Calu3 (cell line): ENCODE data around the gene HSD17B12. TPM values are rescaled to one million over a fixed set of nuclear protein-coding genes. Genes with fewer than 3 reads are reported as not detected.

Source experiments
- BruUV-seq: library from RNA; stranded (reverse); fragments of 400-500 nt; replicated peaks from 2 replicates; lab custom pipeline; 2021; lab: Mats Ljungman, UMichigan
- CTCF ChIA-PET: fragments of 300-600 bp; sonication (Branson Sonifier 250); formaldehyde crosslinking; loops from one replicate; lab custom pipeline; 2022; ENCODE audit warnings: antibody characterized with exemption; lab: Charles Lee
- DNase-seq: peaks from one replicate; pipeline ENCODE4 v3.0.0; 2022
- H3K27ac Mint-ChIP-seq: one replicate; pipeline ENCODE4 v1.8.0; 2022; ENCODE audit warnings: mixed read lengths; ENCODE audit not compliant: unreplicated experiment
- H3K27me3 Mint-ChIP-seq: one replicate; pipeline ENCODE4 v1.8.0; 2022; ENCODE audit warnings: mixed read lengths; ENCODE audit not compliant: unreplicated experiment
- H3K36me3 Mint-ChIP-seq: one replicate; pipeline ENCODE4 v1.8.0; 2022; ENCODE audit warnings: mild to moderate bottlenecking, moderate library complexity, mixed read lengths; ENCODE audit not compliant: insufficient read depth, unreplicated experiment
- H3K4me1 Mint-ChIP-seq: one replicate; pipeline ENCODE4 v1.8.0; 2022; ENCODE audit warnings: mild to moderate bottlenecking, low read depth, mixed read lengths; ENCODE audit not compliant: unreplicated experiment
- H3K4me3 Mint-ChIP-seq: one replicate; pipeline ENCODE4 v1.8.0; 2022; ENCODE audit warnings: mild to moderate bottlenecking, low read depth, moderate library complexity, mixed read lengths; ENCODE audit not compliant: unreplicated experiment
- H3K9me3 Mint-ChIP-seq: one replicate; pipeline ENCODE4 v1.8.0; 2022; ENCODE audit warnings: low read depth, mixed read lengths; ENCODE audit not compliant: unreplicated experiment
- CTCF ChIP-seq: fragments of 200-600 bp; IDR thresholded peaks from one replicate; pipeline ENCODE4 v1.8.0; 2022; ENCODE audit warnings: antibody characterized with exemption; ENCODE audit not compliant: unreplicated experiment
- intact Hi-C: fragments of 100-400 bp; cut with micrococcal nuclease; formaldehyde crosslinking; loops from one replicate; pipeline ENCODE4 v1.10.0; 2022; ENCODE audit not compliant: unreplicated experiment
- total RNA-seq: library from RNA; stranded (reverse); gene quantifications from 2 replicates; pipeline ENCODE4 v1.2.3, GENCODE V29; 2022

The HSD17B12 gene
- total RNA-seq, 1 experiment from 2014 or later = 114 TPM

DNA sequence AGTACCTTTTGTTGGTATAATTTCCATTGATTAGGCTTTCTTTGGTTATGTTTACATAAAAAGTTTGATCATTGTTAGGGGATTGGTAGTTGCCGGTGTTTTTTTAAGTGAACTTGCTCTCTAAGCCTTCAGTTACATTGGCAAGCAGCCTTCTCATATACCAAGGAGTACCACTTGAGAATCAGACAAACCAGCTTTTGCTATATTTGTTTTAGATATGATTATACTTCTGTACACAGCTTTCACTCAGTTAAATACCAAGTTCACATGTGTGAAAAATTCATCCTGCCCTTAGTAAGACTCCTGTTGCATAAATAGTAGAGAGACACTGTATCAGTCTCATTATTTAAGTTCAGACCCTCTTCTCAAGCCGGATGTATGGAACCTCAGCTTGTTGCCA lies 222.5 kb downstream of the HSD17B12 start:
- BruUV-seq = no TSS peak
- DNase-seq = no peak
- Mint-ChIP-seq H3K36me3 (no peaks in the 10 kb centered on the region), H3K9me3 (no peaks in the 10 kb centered on the region), H3K27ac (no peak overlapping the region), H3K27me3 (no peaks in the 10 kb centered on the region), H3K4me3 (no peak overlapping the region), H3K4me1 (no peaks in the 10 kb centered on the region)
- intact Hi-C loops = no loop called here
- no peak for TF ChIP-seq CTCF
- CTCF ChIA-PET = interaction anchor here (2.0 kb wide), 1 partner anchor 10 kb away, joined by 5 read pairs; no protein-coding TSS in a partner anchor

GRCh38 chr11:43903969-43904368 lies 223.4 kb downstream of the HSD17B12 start:
- BruUV-seq = no TSS peak
- no peak for DNase-seq
- intact Hi-C loops = no loop called here
- Mint-ChIP-seq H3K27ac (no peak overlapping the region), H3K9me3 (no peaks in the 10 kb centered on the region), H3K36me3 (no peaks in the 10 kb centered on the region), H3K4me1 (no peaks in the 10 kb centered on the region), H3K27me3 (no peaks in the 10 kb centered on the region), H3K4me3 (no peak overlapping the region)
- CTCF ChIA-PET = interaction anchor here (2.0 kb wide), 1 partner anchor 10 kb away, joined by 5 read pairs; no protein-coding TSS in a partner anchor
- no peak for TF ChIP-seq CTCF

- TF ChIP-seq CTCF = no peak
- CTCF ChIA-PET = no interaction called here
- Mint-ChIP-seq H3K4me1 (no peaks in the 10 kb centered on the region), H3K27me3 (no peaks in the 10 kb centered on the region), H3K9me3 (no peaks in the 10 kb centered on the region), H3K27ac (no peak overlapping the region), H3K4me3 (no peak overlapping the region), H3K36me3 (no peaks in the 10 kb centered on the region)
- BruUV-seq = no TSS peak
- no peak for DNase-seq
- intact Hi-C loops = no loop called here
These were observed 224.4 kb downstream of the HSD17B12 start for GRCh38 chr11:43904742-43905535.

DNA sequence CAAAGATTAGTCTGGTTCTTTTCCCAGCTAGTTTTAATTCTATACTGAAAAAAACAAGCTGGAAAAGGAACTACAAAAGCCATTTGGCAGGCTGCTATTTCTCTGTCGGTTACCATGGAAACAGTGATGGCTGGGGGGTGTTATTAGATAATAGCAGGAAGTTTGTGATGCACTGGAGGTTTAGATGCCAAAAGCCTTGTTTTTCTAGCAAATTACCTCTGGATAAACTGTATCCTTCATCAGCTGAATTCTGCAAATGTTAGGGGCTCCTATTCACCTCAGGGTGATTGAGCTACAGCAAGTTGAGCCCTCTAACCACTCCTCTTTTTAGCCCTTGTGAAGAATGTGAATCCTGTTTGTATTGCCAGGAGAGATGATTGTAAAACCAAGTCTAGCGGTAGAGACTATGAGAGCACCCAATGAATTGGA lies 225.3 kb downstream of the HSD17B12 start:
- no peaks in the 10 kb centered on the region for H3K27me3 Mint-ChIP-seq
- no peaks in the 10 kb centered on the region for H3K36me3 Mint-ChIP-seq
- CTCF ChIA-PET = no interaction called here
- intact Hi-C loops = no loop called here
- BruUV-seq = no TSS peak
- no peak for DNase-seq
- no peaks in the 10 kb centered on the region for H3K4me1 Mint-ChIP-seq
- no peaks in the 10 kb centered on the region for H3K9me3 Mint-ChIP-seq
- no peak overlapping the region for H3K27ac Mint-ChIP-seq
- no peak overlapping the region for H3K4me3 Mint-ChIP-seq
- TF ChIP-seq CTCF = no peak

Other genes with a start within 250 kb of the HSD17B12 start
- 19.1 and 32.0 TPM in 2 replicates for gene ALKBH3, start 200.1 kb downstream of the HSD17B12 start, total RNA-seq